GM23248 (cell line): Measurements from ENCODE around the gene PRSS56.

Experiments
- EZH2 ChIP-seq: fragments of 200-600 bp; sonication (generic); IDR thresholded peaks from 2 replicates; pipeline ENCODE4 v1.6.1; 2018; ENCODE audit warnings: antibody characterized with exemption, mild to moderate bottlenecking; ENCODE audit not compliant: insufficient read depth, poor library complexity, severe bottlenecking
- EZH2phosphoT487 ChIP-seq: fragments of 200-600 bp; sonication (generic); IDR thresholded peaks from 2 replicates; pipeline ENCODE4 v1.6.1; 2018; ENCODE audit warnings: antibody characterized with exemption, moderate library complexity, mild to moderate bottlenecking, low read depth; ENCODE audit not compliant: insufficient read depth

DNA sequence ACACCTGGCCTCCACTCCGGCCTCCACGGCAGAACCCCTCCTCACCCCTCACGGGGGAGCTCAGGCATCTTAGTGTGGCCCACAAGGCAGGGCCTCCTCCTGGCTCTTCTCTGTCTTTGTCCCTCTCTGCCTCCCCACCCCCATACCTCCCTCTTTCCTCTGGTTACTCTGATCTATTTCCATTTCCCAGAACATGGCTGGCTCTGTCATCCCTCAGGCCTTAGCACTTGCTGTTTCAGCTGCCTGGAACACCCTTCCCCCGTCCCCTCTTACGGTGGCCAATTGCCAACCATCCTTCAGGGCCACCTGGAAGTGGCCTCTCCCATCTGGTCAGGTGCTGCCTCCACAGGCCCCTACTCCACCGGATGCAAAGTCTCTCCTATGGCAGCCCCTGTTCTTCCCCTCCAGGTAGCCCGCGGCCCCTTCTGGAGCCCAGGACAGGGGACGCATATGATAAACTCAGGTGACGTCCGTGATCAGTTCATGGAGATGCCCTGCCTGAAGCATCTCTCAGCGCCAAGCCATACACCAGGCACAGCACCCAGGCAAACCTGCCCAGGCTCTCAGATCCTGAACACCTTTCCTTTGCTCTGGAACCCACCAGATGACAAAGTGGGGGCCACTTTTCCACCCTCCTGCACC lies 28.9 kb upstream of the PRSS56 start:
- no peak for TF ChIP-seq EZH2phosphoT487
- TF ChIP-seq EZH2, result no peak
